Measurements from ENCODE around the gene OR2T34.
"Not testable (repeated sequence)": the region's sequence is repeated elsewhere in the genome, so short reads cannot be mapped to it uniquely, and the experiment has no call there.

Gene OR2T34

GRCh38 chr1:248574657-248575056 lies at the start of gene OR2T34:
OR2T34 (minus strand) TSS chr1:248574757; CDS start chr1:248574757, 0 bp downstream.
- H3K36me3 ChIP-seq (ENCODE audit: control insufficient read depth in 2 of 2, insufficient read depth in 2 of 2, low read length in 2 of 2); H3K9ac ChIP-seq (ENCODE audit: low read length in 2 of 2); H3K27me3 ChIP-seq (ENCODE audit: control insufficient read depth in 1 of 2, insufficient read depth in 2 of 2, low read length in 2 of 2); H3K4me3 ChIP-seq (ENCODE audit: low read length in 2 of 2); H3K4me1 ChIP-seq (ENCODE audit: control insufficient read depth, insufficient read depth, low read length); H3K27ac ChIP-seq (ENCODE audit: low read length); H3K9me3 ChIP-seq (ENCODE audit: control insufficient read depth in 2 of 2, low read length in 2 of 2): not testable (repeated sequence)

- H3K36me3 ChIP-seq (ENCODE audit: control insufficient read depth in 2 of 2, insufficient read depth in 2 of 2, low read length in 2 of 2): no peaks in the 10 kb centered on the region
- no peak overlapping the region for H3K9ac ChIP-seq (ENCODE audit: low read length in 2 of 2)
- H3K27me3 ChIP-seq (ENCODE audit: control insufficient read depth in 1 of 2, insufficient read depth in 2 of 2, low read length in 2 of 2): no peaks in the 10 kb centered on the region
- H3K4me1 ChIP-seq (ENCODE audit: control insufficient read depth, insufficient read depth, low read length): no peaks in the 10 kb centered on the region
- H3K9me3 ChIP-seq (ENCODE audit: control insufficient read depth in 2 of 2, low read length in 2 of 2): no peaks in the 10 kb centered on the region
- no peak overlapping the region for H3K4me3 ChIP-seq (ENCODE audit: low read length in 2 of 2)
- H3K27ac ChIP-seq (ENCODE audit: low read length): no peak overlapping the region
These were observed 48.0 kb upstream of the OR2T34 start for GRCh38 chr1:248622570-248623001.

- no peak overlapping the region for H3K9ac ChIP-seq (ENCODE audit: low read length in 2 of 2)
- H3K36me3 ChIP-seq (ENCODE audit: control insufficient read depth in 2 of 2, insufficient read depth in 2 of 2, low read length in 2 of 2): no peaks in the 10 kb centered on the region
- no peak overlapping the region for H3K4me3 ChIP-seq (ENCODE audit: low read length in 2 of 2)
- H3K4me1 ChIP-seq (ENCODE audit: control insufficient read depth, insufficient read depth, low read length): no peaks in the 10 kb centered on the region
- no peak overlapping the region for H3K27ac ChIP-seq (ENCODE audit: low read length)
- H3K27me3 ChIP-seq (ENCODE audit: control insufficient read depth in 1 of 2, insufficient read depth in 2 of 2, low read length in 2 of 2): no peaks in the 10 kb centered on the region
- H3K9me3 ChIP-seq (ENCODE audit: control insufficient read depth in 2 of 2, low read length in 2 of 2): no peaks in the 10 kb centered on the region
These were observed 47.2 kb upstream of the OR2T34 start for GRCh38 chr1:248621770-248622169.

- Histone ChIP-seq H3K36me3 (ENCODE audit: control insufficient read depth in 2 of 2, insufficient read depth in 2 of 2, low read length in 2 of 2) (no peaks in the 10 kb centered on the region), H3K4me3 (ENCODE audit: low read length in 2 of 2) (no peak overlapping the region), H3K9me3 (ENCODE audit: control insufficient read depth in 2 of 2, low read length in 2 of 2) (no peaks in the 10 kb centered on the region), H3K27ac (ENCODE audit: low read length) (no peak overlapping the region), H3K9ac (ENCODE audit: low read length in 2 of 2) (no peak overlapping the region), H3K4me1 (ENCODE audit: control insufficient read depth, insufficient read depth, low read length) (no peaks in the 10 kb centered on the region), H3K27me3 (ENCODE audit: control insufficient read depth in 1 of 2, insufficient read depth in 2 of 2, low read length in 2 of 2) (no peaks in the 10 kb centered on the region)
These were observed 44.3 kb upstream of the OR2T34 start for GRCh38 chr1:248618878-248619277.

- Histone ChIP-seq H3K27ac (ENCODE audit: low read length) (no peak overlapping the region), H3K36me3 (ENCODE audit: control insufficient read depth in 2 of 2, insufficient read depth in 2 of 2, low read length in 2 of 2) (no peaks in the 10 kb centered on the region), H3K4me1 (ENCODE audit: control insufficient read depth, insufficient read depth, low read length) (no peaks in the 10 kb centered on the region), H3K9ac (ENCODE audit: low read length in 2 of 2) (no peak overlapping the region), H3K9me3 (ENCODE audit: control insufficient read depth in 2 of 2, low read length in 2 of 2) (no peaks in the 10 kb centered on the region), H3K4me3 (ENCODE audit: low read length in 2 of 2) (no peak overlapping the region), H3K27me3 (ENCODE audit: control insufficient read depth in 1 of 2, insufficient read depth in 2 of 2, low read length in 2 of 2) (no peaks in the 10 kb centered on the region)
These were observed 43.6 kb upstream of the OR2T34 start for GRCh38 chr1:248618119-248618518.

GRCh38 chr1:248613742-248614141 lies 39.2 kb upstream of the OR2T34 start:
- Histone ChIP-seq H3K36me3 (ENCODE audit: control insufficient read depth in 2 of 2, insufficient read depth in 2 of 2, low read length in 2 of 2) (no peaks in the 10 kb centered on the region), H3K27ac (ENCODE audit: low read length) (no peak overlapping the region), H3K9me3 (ENCODE audit: control insufficient read depth in 2 of 2, low read length in 2 of 2) (no peaks in the 10 kb centered on the region), H3K9ac (ENCODE audit: low read length in 2 of 2) (no peak overlapping the region), H3K4me1 (ENCODE audit: control insufficient read depth, insufficient read depth, low read length) (no peaks in the 10 kb centered on the region), H3K4me3 (ENCODE audit: low read length in 2 of 2) (no peak overlapping the region), H3K27me3 (ENCODE audit: control insufficient read depth in 1 of 2, insufficient read depth in 2 of 2, low read length in 2 of 2) (peaks cover 0 to 3% of the 10 kb centered on the region in 2 donors)

GRCh38 chr1:248611883-248612414 lies 37.4 kb upstream of the OR2T34 start:
- no peaks in the 10 kb centered on the region for H3K4me1 ChIP-seq (ENCODE audit: control insufficient read depth, insufficient read depth, low read length)
- no peaks in the 10 kb centered on the region for H3K9me3 ChIP-seq (ENCODE audit: control insufficient read depth in 2 of 2, low read length in 2 of 2)
- H3K27ac ChIP-seq (ENCODE audit: low read length): no peak overlapping the region
- no peak overlapping the region for H3K9ac ChIP-seq (ENCODE audit: low read length in 2 of 2)
- H3K27me3 ChIP-seq (ENCODE audit: control insufficient read depth in 1 of 2, insufficient read depth in 2 of 2, low read length in 2 of 2): peaks cover 0 to 3% of the 10 kb centered on the region in 2 donors
- H3K4me3 ChIP-seq (ENCODE audit: low read length in 2 of 2): no peak overlapping the region
- no peaks in the 10 kb centered on the region for H3K36me3 ChIP-seq (ENCODE audit: control insufficient read depth in 2 of 2, insufficient read depth in 2 of 2, low read length in 2 of 2)

GRCh38 chr1:248610301-248610700 lies 35.7 kb upstream of the OR2T34 start:
- no peak overlapping the region for H3K27ac ChIP-seq (ENCODE audit: low read length)
- peaks cover 0 to 3% of the 10 kb centered on the region in 2 donors for H3K27me3 ChIP-seq (ENCODE audit: control insufficient read depth in 1 of 2, insufficient read depth in 2 of 2, low read length in 2 of 2)
- H3K36me3 ChIP-seq (ENCODE audit: control insufficient read depth in 2 of 2, insufficient read depth in 2 of 2, low read length in 2 of 2): no peaks in the 10 kb centered on the region
- no peak overlapping the region for H3K9ac ChIP-seq (ENCODE audit: low read length in 2 of 2)
- H3K4me3 ChIP-seq (ENCODE audit: low read length in 2 of 2): no peak overlapping the region
- H3K9me3 ChIP-seq (ENCODE audit: control insufficient read depth in 2 of 2, low read length in 2 of 2): no peaks in the 10 kb centered on the region
- H3K4me1 ChIP-seq (ENCODE audit: control insufficient read depth, insufficient read depth, low read length): no peaks in the 10 kb centered on the region

- no peak overlapping the region for H3K9ac ChIP-seq (ENCODE audit: low read length in 2 of 2)
- H3K9me3 ChIP-seq (ENCODE audit: control insufficient read depth in 2 of 2, low read length in 2 of 2): peaks cover 0 to 2% of the 10 kb centered on the region in 2 donors
- H3K4me1 ChIP-seq (ENCODE audit: control insufficient read depth, insufficient read depth, low read length): no peaks in the 10 kb centered on the region
- H3K27ac ChIP-seq (ENCODE audit: low read length): no peak overlapping the region
- H3K27me3 ChIP-seq (ENCODE audit: control insufficient read depth in 1 of 2, insufficient read depth in 2 of 2, low read length in 2 of 2): no peaks in the 10 kb centered on the region
- H3K4me3 ChIP-seq (ENCODE audit: low read length in 2 of 2): no peak overlapping the region
- no peaks in the 10 kb centered on the region for H3K36me3 ChIP-seq (ENCODE audit: control insufficient read depth in 2 of 2, insufficient read depth in 2 of 2, low read length in 2 of 2)
These were observed 24.8 kb upstream of the OR2T34 start for GRCh38 chr1:248599396-248599795.

GRCh38 chr1:248597589-248597988 lies 23.0 kb upstream of the OR2T34 start, which contains the start of gene OR2T10:
OR2T10 (minus strand) TSS chr1:248597700; CDS start chr1:248593768, 3,932 bp downstream.
- H3K4me3 ChIP-seq (ENCODE audit: low read length in 2 of 2): no peak within 1 kb of the TSS

GRCh38 chr1:248596615-248597014 lies 22.1 kb upstream of the OR2T34 start:
- Histone ChIP-seq H3K4me1 (ENCODE audit: control insufficient read depth, insufficient read depth, low read length) (no peaks in the 10 kb centered on the region), H3K27ac (ENCODE audit: low read length) (no peak overlapping the region), H3K9ac (ENCODE audit: low read length in 2 of 2) (no peak overlapping the region), H3K36me3 (ENCODE audit: control insufficient read depth in 2 of 2, insufficient read depth in 2 of 2, low read length in 2 of 2) (no peaks in the 10 kb centered on the region), H3K9me3 (ENCODE audit: control insufficient read depth in 2 of 2, low read length in 2 of 2) (no peaks in the 10 kb centered on the region), H3K4me3 (ENCODE audit: low read length in 2 of 2) (no peak overlapping the region), H3K27me3 (ENCODE audit: control insufficient read depth in 1 of 2, insufficient read depth in 2 of 2, low read length in 2 of 2) (no peaks in the 10 kb centered on the region)

More at GRCh38 chr1:248597589-248597988, 23.0 kb upstream of the OR2T34 start, which contains the start of gene OR2T10:
- peaks cover 0 to 2% of the 10 kb centered on the region in 2 donors for H3K9me3 ChIP-seq (ENCODE audit: control insufficient read depth in 2 of 2, low read length in 2 of 2)
- H3K4me1 ChIP-seq (ENCODE audit: control insufficient read depth, insufficient read depth, low read length): no peaks in the 10 kb centered on the region
- H3K36me3 ChIP-seq (ENCODE audit: control insufficient read depth in 2 of 2, insufficient read depth in 2 of 2, low read length in 2 of 2): no peaks in the 10 kb centered on the region
- H3K27me3 ChIP-seq (ENCODE audit: control insufficient read depth in 1 of 2, insufficient read depth in 2 of 2, low read length in 2 of 2): no peaks in the 10 kb centered on the region
- no peak within 1 kb of the TSS for H3K9ac ChIP-seq (ENCODE audit: low read length in 2 of 2)
- H3K27ac ChIP-seq (ENCODE audit: low read length): no peak within 1 kb of the TSS

Data from stomach smooth muscle (tissue), 2 donors.